NK-92 (cell line): ENCODE results near the gene GJC3.
"Not testable (repeated sequence)": the region's sequence is repeated elsewhere in the genome, so short reads cannot be mapped to it uniquely, and the experiment has no call there.

Source experiments
- DNase-seq: peaks from one replicate; lab custom pipeline; 2025; ENCODE audit not compliant: unreplicated experiment; lab: John Stamatoyannopoulos, UW

Gene GJC3

GRCh38 chr7:99928994-99929729, at the start of gene GJC3:
Gene GJC3 (minus strand): TSS chr7:99929620. CDS start chr7:99929620, 0 bp downstream.
- DNase-seq, result no peak

- no peak for DNase-seq
Observed at GRCh38 chr7:99976626-99977025, 47.2 kb upstream of the GJC3 start.

- DNase-seq, result no peak
Observed at GRCh38 chr7:99975782-99976521, 46.5 kb upstream of the GJC3 start, which contains the start of gene AZGP1. Gene AZGP1 (minus strand): TSS chr7:99976031. CDS start chr7:99976020, 11 bp downstream.

- DNase-seq, result no peak
Observed at GRCh38 chr7:99974681-99975080, 45.3 kb upstream of the GJC3 start.

GRCh38 chr7:99973817-99974216, 44.4 kb upstream of the GJC3 start:
- DNase-seq, result not testable (repeated sequence)

- no peak for DNase-seq
Observed at GRCh38 chr7:99971242-99971641, 41.8 kb upstream of the GJC3 start.

GRCh38 chr7:99969813-99970212, 40.4 kb upstream of the GJC3 start:
- DNase-seq, result not testable (repeated sequence)

GRCh38 chr7:99969298-99969697, 39.9 kb upstream of the GJC3 start:
- no peak for DNase-seq

- no peak for DNase-seq
Observed at GRCh38 chr7:99958564-99959227, 29.3 kb upstream of the GJC3 start.

GRCh38 chr7:99955247-99955646, 25.8 kb upstream of the GJC3 start:
- DNase-seq, result no peak

GRCh38 chr7:99954643-99955042, 25.2 kb upstream of the GJC3 start:
- not testable (repeated sequence) for DNase-seq

GRCh38 chr7:99953649-99954048, 24.2 kb upstream of the GJC3 start:
- DNase-seq, result no peak

GRCh38 chr7:99952649-99953048, 23.2 kb upstream of the GJC3 start:
- not testable (repeated sequence) for DNase-seq

- not testable (repeated sequence) for DNase-seq
Observed at GRCh38 chr7:99950819-99951218, 21.4 kb upstream of the GJC3 start.

GRCh38 chr7:99949645-99950228, 20.3 kb upstream of the GJC3 start:
- DNase-seq, result no peak

GRCh38 chr7:99947608-99948007, 18.2 kb upstream of the GJC3 start:
- no peak for DNase-seq

- DNase-seq, result no peak
Observed at GRCh38 chr7:99944497-99945070, 15.2 kb upstream of the GJC3 start.

GRCh38 chr7:99943641-99944496, 14.4 kb upstream of the GJC3 start:
- DNase-seq, result no peak

- DNase-seq, result no peak
Observed at GRCh38 chr7:99938296-99938695, 8.9 kb upstream of the GJC3 start.

- not testable (repeated sequence) for DNase-seq
Observed at GRCh38 chr7:99935009-99935408, 5.6 kb upstream of the GJC3 start.
